GM15510 (cell line): ENCODE results near the gene EPHA3.

Source experiments
- POLR2A ChIP-seq: IDR thresholded peaks from 3 replicates; pipeline ENCODE4 v1.6.1; 2011; ENCODE audit warnings: borderline replicate concordance; ENCODE audit not compliant: insufficient read length; ENCODE audit errors: extremely low read depth

The EPHA3 gene

GRCh38 chr3:89315750-89316470, 208.5 kb downstream of the EPHA3 start:
- no peak for TF ChIP-seq POLR2A

- no peak for TF ChIP-seq POLR2A
These were observed 212.8 kb downstream of the EPHA3 start for GRCh38 chr3:89320186-89320585.

- TF ChIP-seq POLR2A, result no peak
These were observed 219.6 kb downstream of the EPHA3 start for GRCh38 chr3:89326997-89327396.

GRCh38 chr3:89332386-89332785, 225.0 kb downstream of the EPHA3 start:
- no peak for TF ChIP-seq POLR2A

GRCh38 chr3:89332793-89333192, 225.4 kb downstream of the EPHA3 start:
- TF ChIP-seq POLR2A, result no peak

DNA sequence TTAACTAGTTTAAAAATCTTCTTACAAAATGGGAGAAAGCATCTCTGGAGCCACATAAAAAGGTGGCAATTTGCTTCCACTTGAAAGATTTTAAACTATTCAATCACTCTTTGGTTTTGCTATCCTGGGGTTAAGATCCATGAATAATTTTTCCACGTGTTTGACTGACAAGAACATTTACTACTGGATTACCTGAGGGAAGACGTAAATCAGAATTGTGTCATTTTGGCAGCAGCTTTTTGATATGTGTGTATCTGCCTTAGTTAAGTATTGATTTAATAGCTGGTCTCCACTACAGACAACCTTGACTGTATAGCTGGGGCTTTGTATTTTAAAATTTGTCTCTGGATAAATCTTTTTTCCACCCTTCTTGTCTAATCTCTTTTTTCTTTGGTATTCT, 228.3 kb downstream of the EPHA3 start:
- TF ChIP-seq POLR2A, result no peak

GRCh38 chr3:89340408-89340807, 233.0 kb downstream of the EPHA3 start:
- no peak for TF ChIP-seq POLR2A

DNA sequence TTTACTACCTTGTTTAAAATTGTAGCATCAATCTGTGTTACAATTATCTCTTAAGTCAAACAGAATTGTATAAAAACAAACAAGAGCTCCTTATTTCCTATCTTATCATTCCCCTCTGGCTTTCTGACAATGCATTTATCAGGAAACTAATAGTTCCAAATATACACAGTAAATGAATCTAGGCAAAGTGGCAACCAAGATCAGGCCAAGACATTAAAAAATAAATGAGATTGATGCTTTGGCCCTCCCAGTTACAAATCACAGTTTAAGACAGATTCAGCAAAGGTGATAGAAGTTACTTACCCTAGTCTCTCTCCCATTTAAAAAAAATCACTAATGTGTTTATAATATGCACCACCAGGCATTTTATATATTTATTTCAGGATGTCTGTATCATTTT, 236.7 kb downstream of the EPHA3 start:
- TF ChIP-seq POLR2A, result no peak

GRCh38 chr3:89353465-89353864, 246.0 kb downstream of the EPHA3 start:
- no peak for TF ChIP-seq POLR2A

DNA sequence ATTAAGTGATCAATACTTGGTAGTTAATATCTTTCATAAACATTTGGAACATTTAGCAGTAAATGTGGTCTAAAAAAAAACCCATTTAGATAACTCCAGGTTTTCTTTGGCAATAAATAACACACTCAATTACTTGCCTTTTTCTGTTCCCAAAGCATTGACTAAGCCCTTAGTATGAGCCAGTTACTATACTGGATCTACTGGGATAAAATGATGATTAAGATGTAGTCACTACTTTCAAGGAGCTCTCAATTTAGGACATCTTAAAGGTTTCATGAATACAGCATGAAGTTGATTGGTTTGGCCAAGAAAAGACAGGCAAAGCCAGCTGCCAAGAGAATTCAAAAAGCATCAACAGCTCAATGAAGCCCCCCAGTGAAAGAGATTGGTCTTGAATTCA, 250.9 kb downstream of the EPHA3 start:
- TF ChIP-seq POLR2A, result no peak

DNA sequence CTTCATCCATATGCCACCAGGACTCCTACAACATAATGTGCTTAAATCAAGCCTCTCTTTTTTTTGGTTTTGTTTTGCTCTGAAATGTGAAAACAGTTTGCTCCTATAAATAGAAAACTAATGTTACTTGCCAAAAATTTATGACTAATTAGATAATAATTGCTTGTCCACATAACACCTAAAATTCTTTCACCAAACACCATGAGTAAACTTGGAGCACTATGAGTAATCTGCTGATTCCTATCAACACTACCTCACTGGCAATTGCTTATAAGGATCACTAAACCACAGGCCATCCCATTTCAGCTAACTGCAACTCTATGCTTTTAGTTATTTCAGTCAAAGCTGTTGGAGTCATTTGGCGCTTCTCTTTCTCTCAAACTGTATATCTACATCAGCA, 252.7 kb downstream of the EPHA3 start:
- TF ChIP-seq POLR2A, result no peak

GRCh38 chr3:89362496-89362895, 255.1 kb downstream of the EPHA3 start:
- TF ChIP-seq POLR2A, result no peak

DNA sequence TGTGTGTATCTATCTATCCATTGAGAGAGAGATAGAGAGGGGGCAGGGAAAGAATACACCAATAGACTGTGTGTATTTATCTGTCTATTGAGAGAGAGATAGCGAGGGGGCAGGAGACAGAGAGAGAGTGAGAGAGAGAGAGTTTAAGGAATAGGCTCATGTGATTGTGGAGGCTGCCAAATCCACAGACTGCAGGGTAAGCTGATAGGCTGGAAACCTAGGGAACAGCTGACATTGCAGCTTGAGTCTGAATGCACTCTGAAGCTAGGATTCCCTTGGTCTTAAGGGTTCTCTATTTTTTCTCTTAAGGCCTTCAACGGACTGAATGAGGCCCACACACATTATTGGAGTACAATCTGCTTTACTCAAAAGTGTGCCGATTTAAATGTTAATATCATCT, 255.8 kb downstream of the EPHA3 start:
- no peak for TF ChIP-seq POLR2A

DNA sequence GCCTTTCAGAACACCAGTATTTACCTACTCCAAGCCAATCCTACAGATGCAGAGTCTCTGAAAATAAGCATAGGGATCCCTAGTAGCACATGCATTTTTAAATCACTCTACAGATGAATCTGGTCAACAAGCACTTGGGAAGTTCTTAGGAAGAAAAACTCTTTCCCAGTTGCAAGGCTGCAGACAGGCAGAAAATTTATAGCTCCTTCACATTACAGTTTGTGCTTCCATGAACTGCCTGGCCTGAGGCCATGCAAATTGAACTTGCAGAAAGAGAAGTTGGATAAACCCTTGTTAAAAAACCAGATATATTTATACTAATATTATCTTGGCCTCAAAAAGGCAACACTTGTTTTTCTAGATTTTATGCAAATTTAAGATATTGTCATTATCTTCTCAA, 256.9 kb downstream of the EPHA3 start:
- no peak for TF ChIP-seq POLR2A

DNA sequence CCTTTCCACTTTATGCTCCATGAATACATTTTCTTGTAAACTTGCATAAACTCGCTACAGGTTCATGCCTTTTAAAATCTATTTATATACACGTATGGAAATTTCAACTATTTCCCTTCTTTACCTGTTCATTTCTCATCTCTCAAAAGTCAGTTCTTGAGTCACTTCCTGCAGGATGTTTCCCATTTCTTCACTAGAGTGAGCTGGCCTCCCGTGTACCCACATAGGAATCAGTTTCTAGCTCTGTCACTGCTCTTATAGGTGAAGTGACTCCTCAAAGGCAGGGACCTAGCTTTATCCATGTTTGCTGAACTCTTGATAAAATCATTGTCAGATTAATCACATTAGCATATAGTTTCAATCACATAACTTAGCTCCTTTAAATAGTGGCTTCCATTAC, 259.7 kb downstream of the EPHA3 start:
- TF ChIP-seq POLR2A, result no peak

GRCh38 chr3:89368846-89369245, 261.4 kb downstream of the EPHA3 start:
- no peak for TF ChIP-seq POLR2A

DNA sequence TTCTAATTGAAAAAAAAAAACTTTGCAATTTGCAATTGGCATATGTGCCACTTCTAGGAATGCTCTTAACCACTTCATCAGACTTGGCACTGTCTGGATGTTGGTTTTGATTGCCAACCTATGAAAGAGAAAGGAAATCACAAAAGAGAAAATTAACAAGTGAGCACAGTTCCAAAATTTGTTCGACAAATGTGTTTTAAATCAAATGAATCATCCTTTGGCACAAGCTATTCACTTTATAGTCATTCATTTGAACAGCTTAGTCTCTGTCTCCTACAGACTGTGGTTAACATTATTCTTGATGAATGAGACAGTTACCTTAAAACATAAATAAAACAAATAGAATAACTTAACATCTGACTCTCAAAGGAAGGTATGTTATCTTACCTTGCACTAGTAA, 265.0 kb downstream of the EPHA3 start:
- no peak for TF ChIP-seq POLR2A

DNA sequence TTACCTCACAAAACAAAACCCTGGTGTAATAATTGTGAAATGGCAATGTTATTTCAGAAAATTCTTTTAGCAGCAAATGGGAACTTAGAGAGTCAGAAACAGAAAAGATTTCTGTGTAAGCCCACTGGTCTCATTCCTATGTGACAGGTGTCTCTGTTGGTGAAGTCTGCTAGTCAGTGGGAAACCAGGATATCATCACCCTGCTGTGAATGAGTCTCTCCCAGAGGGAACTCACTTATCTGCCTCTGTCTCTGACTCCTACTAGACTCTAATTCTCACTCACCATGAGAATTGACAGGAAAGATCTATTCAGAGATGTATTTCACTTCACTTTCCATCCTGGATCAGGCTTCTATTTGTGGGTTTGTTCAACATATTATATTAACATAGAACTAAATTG, 266.0 kb downstream of the EPHA3 start:
- no peak for TF ChIP-seq POLR2A

- TF ChIP-seq POLR2A, result no peak
These were observed 268.0 kb downstream of the EPHA3 start for GRCh38 chr3:89375451-89375850.
